HepG2 (cell line): ENCODE measurements around the gene LIF. TPM values are rescaled to one million over a fixed set of nuclear protein-coding genes. Genes with fewer than 3 reads are reported as not detected.

Experiments used
- AHDC1 ChIP-seq: sonication (generic); formaldehyde crosslinking; IDR thresholded peaks from 2 replicates; pipeline ENCODE4 v1.5.1; 2020; ENCODE audit warnings: mild to moderate bottlenecking, missing genetic modification reagents, borderline replicate concordance
- ARHGAP35 ChIP-seq: sonication (generic); formaldehyde crosslinking; IDR thresholded peaks from 2 replicates; pipeline ENCODE4 v1.9.0; 2022; ENCODE audit warnings: mild to moderate bottlenecking, inconsistent platforms, moderate library complexity, missing genetic modification reagents, borderline replicate concordance
- GABPA ChIP-seq, 2 experiments: IDR thresholded peaks; 2 replicates each; pipeline ENCODE4 v1.6.1; 2011 to 2016; ENCODE audit warnings: low read depth in 2 of 2, low read length in 1 of 2, missing biosample characterization in 1 of 2, missing genetic modification characterization in 1 of 2
- MXD3 ChIP-seq: IDR thresholded peaks from 2 replicates; pipeline ENCODE4 v1.6.1; 2016; ENCODE audit warnings: mild to moderate bottlenecking, missing biosample characterization, missing genetic modification reagents
- SETDB1 ChIP-seq: sonication (generic); formaldehyde crosslinking; IDR thresholded peaks from 2 replicates; pipeline ENCODE4 v1.5.1; 2020; ENCODE audit warnings: missing genetic modification reagents, mild to moderate bottlenecking, borderline replicate concordance
- SP5 ChIP-seq: IDR thresholded peaks from 2 replicates; pipeline ENCODE4 v1.6.1; 2016; ENCODE audit warnings: low read depth, borderline replicate concordance
- polyA plus RNA-seq, 8 experiments: library from polyadenylated mRNA; depleted of rRNA in 3 of 8; stranded (reverse) in 7 of 8; unstranded in 1 of 8; fragments of >200 nt; fragmentation: Illumina TruSeq in 4 of 8; extraction: Trizol in 4 of 8; gene quantifications; 2 replicates each; pipeline versions ENCODE4 v1.2.1 to v1.2.3, GENCODE V29; 2011 to 2016; ENCODE audit warnings: low read depth in 4 of 8, missing spikeins in 1 of 8, mixed read lengths in 1 of 8; ENCODE audit not compliant: insufficient read depth in 1 of 8
- total RNA-seq, 5 experiments: library from RNA; depleted of rRNA; stranded (reverse); fragments of >200 nt; fragmentation: Illumina TruSeq; extraction: Trizol; gene quantifications; 2 replicates each; pipeline ENCODE4 v1.2.3, GENCODE V29; 2016; ENCODE audit warnings: low read depth in 1 of 5
- TF ChIP-seq, protein P1 (sequence below): IDR thresholded peaks from 2 replicates; pipeline ENCODE4 v1.4.0; 2020; ENCODE audit warnings: mild to moderate bottlenecking, missing genetic modification reagents

Gene LIF
- total and polyA plus RNA-seq, 2 of the 13 experiments (the other 11 are each of a cell fraction or from before 2014, with no cell fraction given), result 3.6 to 8.5 TPM

GRCh38 chr22:30226192-30226832, 20.2 kb downstream of the LIF start (continued):
- TF ChIP-seq ARHGAP35 (CRISPR knock-in tag) (no peak), AHDC1 (CRISPR knock-in tag) (no peak), GABPA (IDR thresholded peaks at IDR 0.05; ENCODE audit: low read depth, low read length) (no peak), GABPA (CRISPR knock-in tag; IDR thresholded peaks at IDR 0.05; ENCODE audit: low read depth) (peak; percentile 27; the same call in 1 of the 2 replicates), MXD3 (no peak), SP5 (no peak), SETDB1 (no peak)
- TF ChIP-seq, protein P1, sequence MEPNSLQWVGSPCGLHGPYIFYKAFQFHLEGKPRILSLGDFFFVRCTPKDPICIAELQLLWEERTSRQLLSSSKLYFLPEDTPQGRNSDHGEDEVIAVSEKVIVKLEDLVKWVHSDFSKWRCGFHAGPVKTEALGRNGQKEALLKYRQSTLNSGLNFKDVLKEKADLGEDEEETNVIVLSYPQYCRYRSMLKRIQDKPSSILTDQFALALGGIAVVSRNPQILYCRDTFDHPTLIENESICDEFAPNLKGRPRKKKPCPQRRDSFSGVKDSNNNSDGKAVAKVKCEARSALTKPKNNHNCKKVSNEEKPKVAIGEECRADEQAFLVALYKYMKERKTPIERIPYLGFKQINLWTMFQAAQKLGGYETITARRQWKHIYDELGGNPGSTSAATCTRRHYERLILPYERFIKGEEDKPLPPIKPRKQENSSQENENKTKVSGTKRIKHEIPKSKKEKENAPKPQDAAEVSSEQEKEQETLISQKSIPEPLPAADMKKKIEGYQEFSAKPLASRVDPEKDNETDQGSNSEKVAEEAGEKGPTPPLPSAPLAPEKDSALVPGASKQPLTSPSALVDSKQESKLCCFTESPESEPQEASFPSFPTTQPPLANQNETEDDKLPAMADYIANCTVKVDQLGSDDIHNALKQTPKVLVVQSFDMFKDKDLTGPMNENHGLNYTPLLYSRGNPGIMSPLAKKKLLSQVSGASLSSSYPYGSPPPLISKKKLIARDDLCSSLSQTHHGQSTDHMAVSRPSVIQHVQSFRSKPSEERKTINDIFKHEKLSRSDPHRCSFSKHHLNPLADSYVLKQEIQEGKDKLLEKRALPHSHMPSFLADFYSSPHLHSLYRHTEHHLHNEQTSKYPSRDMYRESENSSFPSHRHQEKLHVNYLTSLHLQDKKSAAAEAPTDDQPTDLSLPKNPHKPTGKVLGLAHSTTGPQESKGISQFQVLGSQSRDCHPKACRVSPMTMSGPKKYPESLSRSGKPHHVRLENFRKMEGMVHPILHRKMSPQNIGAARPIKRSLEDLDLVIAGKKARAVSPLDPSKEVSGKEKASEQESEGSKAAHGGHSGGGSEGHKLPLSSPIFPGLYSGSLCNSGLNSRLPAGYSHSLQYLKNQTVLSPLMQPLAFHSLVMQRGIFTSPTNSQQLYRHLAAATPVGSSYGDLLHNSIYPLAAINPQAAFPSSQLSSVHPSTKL (CRISPR knock-in tag), result peak; percentile 18; the same call in 1 of the 2 replicates
